ENCODE data around the gene TMEM205. TPM values are rescaled to one million over a fixed set of nuclear protein-coding genes. Genes with fewer than 3 reads are reported as not detected.

The TMEM205 gene
- total and polyA plus RNA-seq, 10 of the 15 experiments (the other 5 are each of a cell fraction or from before 2014, with no cell fraction given) = 27.8 to 144 (median 88.3) TPM

DNA sequence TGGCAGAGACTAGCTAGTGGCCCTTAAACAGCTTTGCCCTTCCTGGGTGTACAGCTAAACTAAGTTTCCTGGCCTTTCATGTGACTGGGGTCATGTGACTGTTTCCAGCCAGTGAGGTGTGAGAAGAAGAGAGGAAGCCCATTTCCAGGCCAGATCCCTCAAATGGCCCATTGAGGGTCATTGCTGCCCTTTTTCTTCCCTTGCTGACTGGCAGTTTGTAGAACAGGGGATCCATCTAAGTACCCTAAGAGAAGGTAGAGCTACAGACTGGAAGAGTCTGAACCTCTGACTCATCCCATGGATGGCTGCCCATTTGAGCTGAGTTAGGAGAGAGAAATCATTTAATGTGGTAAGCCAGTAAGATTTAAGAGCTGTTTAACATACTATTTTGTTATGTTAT, 31.2 kb upstream of the TMEM205 start (continued):
- no peak for TF ChIP-seq POLR2AphosphoS5 (IDR thresholded peaks at IDR 0.05; ENCODE audit: low read length)
- TF ChIP-seq POU2F2 (IDR thresholded peaks at IDR 0.05; ENCODE audit: borderline replicate concordance, low read depth, low read length) = no peak
- TF ChIP-seq, protein P1, sequence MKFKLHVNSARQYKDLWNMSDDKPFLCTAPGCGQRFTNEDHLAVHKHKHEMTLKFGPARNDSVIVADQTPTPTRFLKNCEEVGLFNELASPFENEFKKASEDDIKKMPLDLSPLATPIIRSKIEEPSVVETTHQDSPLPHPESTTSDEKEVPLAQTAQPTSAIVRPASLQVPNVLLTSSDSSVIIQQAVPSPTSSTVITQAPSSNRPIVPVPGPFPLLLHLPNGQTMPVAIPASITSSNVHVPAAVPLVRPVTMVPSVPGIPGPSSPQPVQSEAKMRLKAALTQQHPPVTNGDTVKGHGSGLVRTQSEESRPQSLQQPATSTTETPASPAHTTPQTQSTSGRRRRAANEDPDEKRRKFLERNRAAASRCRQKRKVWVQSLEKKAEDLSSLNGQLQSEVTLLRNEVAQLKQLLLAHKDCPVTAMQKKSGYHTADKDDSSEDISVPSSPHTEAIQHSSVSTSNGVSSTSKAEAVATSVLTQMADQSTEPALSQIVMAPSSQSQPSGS (IDR thresholded peaks at IDR 0.05; ENCODE audit: low read length) = no peak
- TF ChIP-seq ATF7 (IDR thresholded peaks at IDR 0.05; ENCODE audit: low read depth) = no peak
- TF ChIP-seq, protein P2, sequence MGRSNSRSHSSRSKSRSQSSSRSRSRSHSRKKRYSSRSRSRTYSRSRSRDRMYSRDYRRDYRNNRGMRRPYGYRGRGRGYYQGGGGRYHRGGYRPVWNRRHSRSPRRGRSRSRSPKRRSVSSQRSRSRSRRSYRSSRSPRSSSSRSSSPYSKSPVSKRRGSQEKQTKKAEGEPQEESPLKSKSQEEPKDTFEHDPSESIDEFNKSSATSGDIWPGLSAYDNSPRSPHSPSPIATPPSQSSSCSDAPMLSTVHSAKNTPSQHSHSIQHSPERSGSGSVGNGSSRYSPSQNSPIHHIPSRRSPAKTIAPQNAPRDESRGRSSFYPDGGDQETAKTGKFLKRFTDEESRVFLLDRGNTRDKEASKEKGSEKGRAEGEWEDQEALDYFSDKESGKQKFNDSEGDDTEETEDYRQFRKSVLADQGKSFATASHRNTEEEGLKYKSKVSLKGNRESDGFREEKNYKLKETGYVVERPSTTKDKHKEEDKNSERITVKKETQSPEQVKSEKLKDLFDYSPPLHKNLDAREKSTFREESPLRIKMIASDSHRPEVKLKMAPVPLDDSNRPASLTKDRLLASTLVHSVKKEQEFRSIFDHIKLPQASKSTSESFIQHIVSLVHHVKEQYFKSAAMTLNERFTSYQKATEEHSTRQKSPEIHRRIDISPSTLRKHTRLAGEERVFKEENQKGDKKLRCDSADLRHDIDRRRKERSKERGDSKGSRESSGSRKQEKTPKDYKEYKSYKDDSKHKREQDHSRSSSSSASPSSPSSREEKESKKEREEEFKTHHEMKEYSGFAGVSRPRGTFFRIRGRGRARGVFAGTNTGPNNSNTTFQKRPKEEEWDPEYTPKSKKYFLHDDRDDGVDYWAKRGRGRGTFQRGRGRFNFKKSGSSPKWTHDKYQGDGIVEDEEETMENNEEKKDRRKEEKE (IDR thresholded peaks at IDR 0.05) = no peak
- TF ChIP-seq DPF2 (IDR thresholded peaks at IDR 0.05) = no peak
- TF ChIP-seq HDGF (IDR thresholded peaks at IDR 0.05) = peak; percentile 84; the same call in 1 of the 2 replicates
- no peak for TF ChIP-seq SREBF1 (IDR thresholded peaks at IDR 0.05; ENCODE audit: low read length)
- TF ChIP-seq RB1 (IDR thresholded peaks at IDR 0.05; ENCODE audit: borderline replicate concordance) = no peak
- peak; percentile 67 for TF ChIP-seq NFYB (IDR thresholded peaks at IDR 0.05; ENCODE audit: insufficient read depth, low read depth, low read length)
- no peak for TF ChIP-seq ZNF217 (IDR thresholded peaks at IDR 0.05)
- TF ChIP-seq POLR2A (IDR thresholded peaks at IDR 0.05; ENCODE audit: low read depth, low read length) = no peak
- no peak for TF ChIP-seq ZNF274 (IDR thresholded peaks at IDR 0.05; ENCODE audit: insufficient read depth, insufficient read length)
- no peak for TF ChIP-seq SUPT20H (IDR thresholded peaks at IDR 0.05; ENCODE audit: borderline replicate concordance, control insufficient read depth, low read depth, low read length)
- TF ChIP-seq, protein P3, sequence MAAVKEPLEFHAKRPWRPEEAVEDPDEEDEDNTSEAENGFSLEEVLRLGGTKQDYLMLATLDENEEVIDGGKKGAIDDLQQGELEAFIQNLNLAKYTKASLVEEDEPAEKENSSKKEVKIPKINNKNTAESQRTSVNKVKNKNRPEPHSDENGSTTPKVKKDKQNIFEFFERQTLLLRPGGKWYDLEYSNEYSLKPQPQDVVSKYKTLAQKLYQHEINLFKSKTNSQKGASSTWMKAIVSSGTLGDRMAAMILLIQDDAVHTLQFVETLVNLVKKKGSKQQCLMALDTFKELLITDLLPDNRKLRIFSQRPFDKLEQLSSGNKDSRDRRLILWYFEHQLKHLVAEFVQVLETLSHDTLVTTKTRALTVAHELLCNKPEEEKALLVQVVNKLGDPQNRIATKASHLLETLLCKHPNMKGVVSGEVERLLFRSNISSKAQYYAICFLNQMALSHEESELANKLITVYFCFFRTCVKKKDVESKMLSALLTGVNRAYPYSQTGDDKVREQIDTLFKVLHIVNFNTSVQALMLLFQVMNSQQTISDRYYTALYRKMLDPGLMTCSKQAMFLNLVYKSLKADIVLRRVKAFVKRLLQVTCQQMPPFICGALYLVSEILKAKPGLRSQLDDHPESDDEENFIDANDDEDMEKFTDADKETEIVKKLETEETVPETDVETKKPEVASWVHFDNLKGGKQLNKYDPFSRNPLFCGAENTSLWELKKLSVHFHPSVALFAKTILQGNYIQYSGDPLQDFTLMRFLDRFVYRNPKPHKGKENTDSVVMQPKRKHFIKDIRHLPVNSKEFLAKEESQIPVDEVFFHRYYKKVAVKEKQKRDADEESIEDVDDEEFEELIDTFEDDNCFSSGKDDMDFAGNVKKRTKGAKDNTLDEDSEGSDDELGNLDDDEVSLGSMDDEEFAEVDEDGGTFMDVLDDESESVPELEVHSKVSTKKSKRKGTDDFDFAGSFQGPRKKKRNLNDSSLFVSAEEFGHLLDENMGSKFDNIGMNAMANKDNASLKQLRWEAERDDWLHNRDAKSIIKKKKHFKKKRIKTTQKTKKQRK (IDR thresholded peaks at IDR 0.05; ENCODE audit: low read depth, low read length) = no peak
- TF ChIP-seq BACH1 (IDR thresholded peaks at IDR 0.05; ENCODE audit: borderline replicate concordance) = no peak
- TF ChIP-seq, protein P4, sequence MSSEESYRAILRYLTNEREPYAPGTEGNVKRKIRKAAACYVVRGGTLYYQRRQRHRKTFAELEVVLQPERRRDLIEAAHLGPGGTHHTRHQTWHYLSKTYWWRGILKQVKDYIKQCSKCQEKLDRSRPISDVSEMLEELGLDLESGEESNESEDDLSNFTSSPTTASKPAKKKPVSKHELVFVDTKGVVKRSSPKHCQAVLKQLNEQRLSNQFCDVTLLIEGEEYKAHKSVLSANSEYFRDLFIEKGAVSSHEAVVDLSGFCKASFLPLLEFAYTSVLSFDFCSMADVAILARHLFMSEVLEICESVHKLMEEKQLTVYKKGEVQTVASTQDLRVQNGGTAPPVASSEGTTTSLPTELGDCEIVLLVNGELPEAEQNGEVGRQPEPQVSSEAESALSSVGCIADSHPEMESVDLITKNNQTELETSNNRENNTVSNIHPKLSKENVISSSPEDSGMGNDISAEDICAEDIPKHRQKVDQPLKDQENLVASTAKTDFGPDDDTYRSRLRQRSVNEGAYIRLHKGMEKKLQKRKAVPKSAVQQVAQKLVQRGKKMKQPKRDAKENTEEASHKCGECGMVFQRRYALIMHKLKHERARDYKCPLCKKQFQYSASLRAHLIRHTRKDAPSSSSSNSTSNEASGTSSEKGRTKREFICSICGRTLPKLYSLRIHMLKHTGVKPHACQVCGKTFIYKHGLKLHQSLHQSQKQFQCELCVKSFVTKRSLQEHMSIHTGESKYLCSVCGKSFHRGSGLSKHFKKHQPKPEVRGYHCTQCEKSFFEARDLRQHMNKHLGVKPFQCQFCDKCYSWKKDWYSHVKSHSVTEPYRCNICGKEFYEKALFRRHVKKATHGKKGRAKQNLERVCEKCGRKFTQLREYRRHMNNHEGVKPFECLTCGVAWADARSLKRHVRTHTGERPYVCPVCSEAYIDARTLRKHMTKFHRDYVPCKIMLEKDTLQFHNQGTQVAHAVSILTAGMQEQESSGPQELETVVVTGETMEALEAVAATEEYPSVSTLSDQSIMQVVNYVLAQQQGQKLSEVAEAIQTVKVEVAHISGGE (CRISPR knock-in tag; IDR thresholded peaks at IDR 0.05) = no peak
- 0 out of 2 replicates have a peak, but pooled peaks have one; percentile 15 for TF ChIP-seq YY1 (IDR thresholded peaks at IDR 0.05; ENCODE audit: low read depth, low read length)
